Measurements from ENCODE around the gene WNK2.

The WNK2 gene

DNA sequence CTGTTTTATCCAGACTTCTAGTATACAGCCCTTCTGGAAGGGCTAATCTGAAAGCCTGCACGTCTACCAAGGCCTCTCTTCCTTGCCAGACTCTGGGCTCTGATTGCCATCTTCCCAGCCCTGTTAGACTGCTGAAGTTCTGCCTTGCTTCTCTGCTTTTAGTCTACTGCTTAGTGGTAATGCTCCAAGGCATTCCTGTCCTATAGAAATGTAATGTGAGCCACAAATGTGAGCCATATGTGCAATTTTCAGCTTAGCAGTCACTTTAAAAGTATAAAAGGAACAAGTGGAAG is 32.1 kb downstream of the WNK2 start:
- no peak overlapping the region for H3K9ac ChIP-seq
- no peak overlapping the region for H3K4me3 ChIP-seq (IDR thresholded peaks at IDR 0.05; ENCODE audit: insufficient read depth, low read depth, low read length)
- no peaks in the 10 kb centered on the region for H4K20me1 ChIP-seq (ENCODE audit: insufficient read depth)
- H3K27me3 ChIP-seq (ENCODE audit: insufficient read depth, low read depth): no peaks in the 10 kb centered on the region
- H3K4me2 ChIP-seq: no peak overlapping the region
- H3K27ac ChIP-seq: no peak overlapping the region
- H3K36me3 ChIP-seq (ENCODE audit: insufficient read depth): no peaks in the 10 kb centered on the region
- no peak overlapping the region for H2AFZ ChIP-seq (ENCODE audit: low read depth)
- H3K4me1 ChIP-seq (ENCODE audit: low read depth, poor library complexity, severe bottlenecking): no peaks in the 10 kb centered on the region
- H3K79me2 ChIP-seq (ENCODE audit: insufficient read depth, low read depth): 0 out of 2 replicates have a peak, but pooled peaks cover 10% of the 10 kb centered on the region
- TF ChIP-seq, protein P1, sequence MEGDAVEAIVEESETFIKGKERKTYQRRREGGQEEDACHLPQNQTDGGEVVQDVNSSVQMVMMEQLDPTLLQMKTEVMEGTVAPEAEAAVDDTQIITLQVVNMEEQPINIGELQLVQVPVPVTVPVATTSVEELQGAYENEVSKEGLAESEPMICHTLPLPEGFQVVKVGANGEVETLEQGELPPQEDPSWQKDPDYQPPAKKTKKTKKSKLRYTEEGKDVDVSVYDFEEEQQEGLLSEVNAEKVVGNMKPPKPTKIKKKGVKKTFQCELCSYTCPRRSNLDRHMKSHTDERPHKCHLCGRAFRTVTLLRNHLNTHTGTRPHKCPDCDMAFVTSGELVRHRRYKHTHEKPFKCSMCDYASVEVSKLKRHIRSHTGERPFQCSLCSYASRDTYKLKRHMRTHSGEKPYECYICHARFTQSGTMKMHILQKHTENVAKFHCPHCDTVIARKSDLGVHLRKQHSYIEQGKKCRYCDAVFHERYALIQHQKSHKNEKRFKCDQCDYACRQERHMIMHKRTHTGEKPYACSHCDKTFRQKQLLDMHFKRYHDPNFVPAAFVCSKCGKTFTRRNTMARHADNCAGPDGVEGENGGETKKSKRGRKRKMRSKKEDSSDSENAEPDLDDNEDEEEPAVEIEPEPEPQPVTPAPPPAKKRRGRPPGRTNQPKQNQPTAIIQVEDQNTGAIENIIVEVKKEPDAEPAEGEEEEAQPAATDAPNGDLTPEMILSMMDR (conservative IDR thresholded peaks at IDR 0.05; ENCODE audit: low read depth, low read length): no peak

DNA sequence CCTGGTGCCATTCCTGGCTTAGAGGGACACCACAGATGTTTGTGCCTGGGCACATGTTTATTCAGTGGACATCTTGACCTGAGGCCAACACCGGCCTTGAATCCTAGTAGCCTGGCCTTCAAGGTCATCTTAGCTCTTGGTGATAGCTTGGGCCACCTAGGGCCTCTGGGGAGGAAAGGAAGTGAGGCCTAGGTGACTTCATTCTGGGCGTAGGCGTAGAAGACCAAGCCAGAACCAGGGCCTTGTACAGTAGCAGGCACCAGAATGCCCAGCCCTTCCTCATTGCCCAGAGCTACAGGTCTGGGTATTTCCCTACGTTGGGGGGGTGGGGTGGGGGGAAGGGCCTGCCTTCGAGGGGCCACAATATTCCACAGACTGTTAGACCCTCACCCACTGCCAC is 33.8 kb downstream of the WNK2 start:
- Histone ChIP-seq H3K4me3 (IDR thresholded peaks at IDR 0.05; ENCODE audit: insufficient read depth, low read depth, low read length) (no peak overlapping the region), H3K36me3 (ENCODE audit: insufficient read depth) (no peaks in the 10 kb centered on the region), H2AFZ (ENCODE audit: low read depth) (no peak overlapping the region), H3K4me1 (ENCODE audit: low read depth, poor library complexity, severe bottlenecking) (no peaks in the 10 kb centered on the region), H3K79me2 (ENCODE audit: insufficient read depth, low read depth) (0 out of 2 replicates have a peak, but pooled peaks cover 10% of the 10 kb centered on the region), H3K4me2 (no peak overlapping the region), H3K27ac (no peak overlapping the region), H3K27me3 (ENCODE audit: insufficient read depth, low read depth) (no peaks in the 10 kb centered on the region), H4K20me1 (ENCODE audit: insufficient read depth) (no peaks in the 10 kb centered on the region), H3K9ac (no peak overlapping the region)
- TF ChIP-seq, protein P1 (conservative IDR thresholded peaks at IDR 0.05; ENCODE audit: low read depth, low read length): no peak

DNA sequence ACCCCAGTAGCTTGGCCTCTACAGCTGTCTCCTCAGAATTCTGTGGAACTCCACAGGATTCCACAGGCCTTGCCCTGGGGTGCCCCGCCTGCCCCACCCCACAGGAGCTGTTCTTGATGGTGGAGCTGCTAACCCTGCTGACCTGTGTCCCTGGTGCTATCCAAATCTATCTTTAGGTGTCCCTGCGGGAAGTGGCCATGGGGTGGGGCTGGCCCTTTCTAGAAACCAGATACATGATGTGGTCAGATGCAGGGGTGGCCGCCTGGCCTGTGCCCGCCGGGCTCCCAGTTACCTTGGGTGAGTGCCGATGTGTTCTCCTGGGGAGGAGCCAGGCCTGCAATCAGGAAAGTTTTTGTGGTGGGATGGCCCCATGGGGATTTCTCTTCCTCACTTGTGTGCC is 34.2 kb downstream of the WNK2 start:
- H3K4me1 ChIP-seq (ENCODE audit: low read depth, poor library complexity, severe bottlenecking): no peaks in the 10 kb centered on the region
- no peaks in the 10 kb centered on the region for H3K27me3 ChIP-seq (ENCODE audit: insufficient read depth, low read depth)
- TF ChIP-seq, protein P1 (conservative IDR thresholded peaks at IDR 0.05; ENCODE audit: low read depth, low read length): no peak
- H3K27ac ChIP-seq: no peak overlapping the region
- H3K36me3 ChIP-seq (ENCODE audit: insufficient read depth): no peaks in the 10 kb centered on the region
- no peak overlapping the region for H3K9ac ChIP-seq
- H3K79me2 ChIP-seq (ENCODE audit: insufficient read depth, low read depth): 0 out of 2 replicates have a peak, but pooled peaks cover 10% of the 10 kb centered on the region
- H4K20me1 ChIP-seq (ENCODE audit: insufficient read depth): no peaks in the 10 kb centered on the region
- no peak overlapping the region for H2AFZ ChIP-seq (ENCODE audit: low read depth)
- no peak overlapping the region for H3K4me3 ChIP-seq (IDR thresholded peaks at IDR 0.05; ENCODE audit: insufficient read depth, low read depth, low read length)
- no peak overlapping the region for H3K4me2 ChIP-seq

DNA sequence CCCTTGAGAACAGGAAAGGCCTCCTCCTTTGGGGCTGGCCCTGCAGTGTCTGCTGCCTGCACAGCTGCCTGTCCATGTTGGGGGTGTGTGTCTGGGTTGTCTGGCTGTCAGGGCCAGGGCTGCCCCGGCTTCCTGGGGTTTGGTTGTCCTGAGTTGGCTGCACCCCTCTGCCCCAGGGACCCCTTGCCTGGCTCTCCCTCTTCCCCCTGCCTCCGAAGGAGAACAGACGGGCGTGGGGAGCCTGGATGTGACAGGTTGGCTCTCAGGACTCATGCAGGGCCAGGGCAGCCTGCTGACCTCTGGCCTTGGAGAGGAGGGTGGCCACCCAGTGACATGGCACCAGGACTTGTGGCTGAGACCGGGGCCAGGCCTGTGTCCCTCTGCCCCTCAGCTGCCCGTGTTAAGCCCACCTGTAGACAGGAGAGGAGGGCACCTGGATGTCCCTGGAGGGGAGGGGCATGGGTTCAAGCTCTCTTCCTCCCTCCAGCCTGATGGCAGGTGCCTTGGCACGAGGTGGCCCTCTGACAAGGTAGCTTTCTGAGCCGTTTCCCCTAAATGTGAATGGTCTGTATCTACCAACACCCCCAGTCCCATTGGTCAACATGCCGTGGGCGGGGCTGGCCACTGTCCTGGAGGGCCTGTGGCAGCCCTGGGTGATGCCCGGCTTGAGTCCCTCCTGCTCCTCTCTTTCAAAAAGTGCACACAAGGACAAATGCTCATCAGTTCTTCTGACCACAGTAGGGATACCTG is 34.9 kb downstream of the WNK2 start:
- Histone ChIP-seq H3K79me2 (ENCODE audit: insufficient read depth, low read depth) (0 out of 2 replicates have a peak, but pooled peaks cover 10% of the 10 kb centered on the region), H3K9ac (no peak overlapping the region), H4K20me1 (ENCODE audit: insufficient read depth) (no peaks in the 10 kb centered on the region), H3K27ac (no peak overlapping the region), H3K4me2 (no peak overlapping the region), H3K4me1 (ENCODE audit: low read depth, poor library complexity, severe bottlenecking) (no peaks in the 10 kb centered on the region), H3K36me3 (ENCODE audit: insufficient read depth) (no peaks in the 10 kb centered on the region), H3K27me3 (ENCODE audit: insufficient read depth, low read depth) (no peaks in the 10 kb centered on the region), H2AFZ (ENCODE audit: low read depth) (no peak overlapping the region), H3K4me3 (IDR thresholded peaks at IDR 0.05; ENCODE audit: insufficient read depth, low read depth, low read length) (no peak overlapping the region)
- TF ChIP-seq, protein P1 (conservative IDR thresholded peaks at IDR 0.05; ENCODE audit: low read depth, low read length): no peak

All from KMS-11 (cell line).